NCI-H748 (cell line): ENCODE measurements around the gene SCAI.
A peak's percentile ranks its signal among the peaks of the same experiment; 100 is the strongest.

ENCODE experiments used
- DNase-seq: peaks from one replicate; lab custom pipeline; 2025; ENCODE audit not compliant: unreplicated experiment; lab: John Stamatoyannopoulos, UW

SCAI gene

GRCh38 chr9:124949387-124949786 lies 193.9 kb downstream of the SCAI start:
- DNase-seq = no peak

GRCh38 chr9:124947727-124948391 lies 195.5 kb downstream of the SCAI start:
- no peak for DNase-seq

- DNase-seq = no peak
These were observed 197.2 kb downstream of the SCAI start for GRCh38 chr9:124946167-124946566.

GRCh38 chr9:124941679-124942561 lies 201.4 kb downstream of the SCAI start:
- DNase-seq = peak; percentile 67

GRCh38 chr9:124940894-124941678 lies 202.2 kb downstream of the SCAI start, which contains the start of gene GOLGA1:
Gene GOLGA1, minus strand, starts transcription at chr9:124941083. Its CDS starts 2,372 bp downstream, at chr9:124938711.
- DNase-seq = peak; percentile 97

GRCh38 chr9:124940521-124940893 lies 202.8 kb downstream of the SCAI start:
- DNase-seq = peak; percentile 85

- DNase-seq = no peak
These were observed 203.4 kb downstream of the SCAI start for GRCh38 chr9:124939944-124940343.

GRCh38 chr9:124934290-124934689 lies 209.0 kb downstream of the SCAI start:
- no peak for DNase-seq

DNA sequence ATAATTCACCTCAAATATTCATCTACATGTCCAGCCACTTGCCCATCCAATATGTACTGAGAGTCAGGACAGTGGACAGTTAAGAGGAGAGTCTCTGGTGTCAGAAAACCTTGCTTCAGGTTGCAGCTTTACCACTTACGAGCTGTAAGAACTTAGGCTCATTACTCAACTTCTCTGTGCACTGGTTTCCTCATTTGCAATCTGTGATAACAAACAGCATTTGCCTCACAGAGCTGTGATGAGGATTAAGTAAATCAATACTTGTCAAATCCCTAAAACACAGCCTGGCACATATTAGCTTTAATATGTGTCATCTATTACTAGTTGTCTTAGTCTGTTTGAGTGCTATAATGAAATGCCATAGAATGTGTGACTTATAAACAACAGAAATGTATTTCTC lies 211.0 kb downstream of the SCAI start:
- no peak for DNase-seq

DNA sequence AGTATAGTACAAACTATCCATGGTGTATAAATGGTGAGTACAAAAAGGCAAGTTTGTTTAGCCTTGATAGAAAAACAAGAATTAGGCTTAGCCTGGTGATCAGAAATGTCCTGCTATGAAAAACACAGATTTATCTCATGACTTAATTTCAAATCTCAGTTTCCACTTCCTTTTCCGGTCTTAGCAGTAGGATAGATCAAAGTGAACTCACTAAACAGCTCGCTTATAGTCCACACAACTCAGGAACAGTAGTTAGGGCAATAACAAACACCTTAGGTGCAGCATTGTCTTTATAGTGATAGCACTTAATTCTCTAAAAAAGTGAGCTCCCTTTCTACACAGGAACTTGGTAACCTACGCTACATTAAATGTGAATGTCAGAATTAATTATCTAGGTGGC lies 213.9 kb downstream of the SCAI start:
- DNase-seq = no peak

GRCh38 chr9:124928116-124928515 lies 215.2 kb downstream of the SCAI start:
- no peak for DNase-seq

DNA sequence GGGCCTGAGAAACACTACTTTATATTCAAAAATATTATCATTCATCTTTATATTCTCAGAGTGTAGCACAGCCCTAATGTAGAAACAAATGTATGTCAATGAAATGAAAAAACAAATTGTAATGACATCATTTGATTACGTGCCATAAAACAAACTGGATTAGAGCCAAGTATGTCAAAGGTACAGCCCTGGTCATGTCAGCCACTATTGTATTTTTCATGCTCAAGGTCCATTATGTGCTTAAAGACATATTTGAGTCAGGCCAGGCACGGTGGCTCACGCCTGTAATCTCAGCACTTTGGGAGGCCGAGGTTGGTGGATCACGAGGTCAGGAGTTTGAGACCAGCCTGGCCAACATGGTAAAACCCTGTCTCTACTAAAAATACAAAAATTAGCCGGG lies 222.9 kb downstream of the SCAI start:
- DNase-seq = peak; percentile 18

DNA sequence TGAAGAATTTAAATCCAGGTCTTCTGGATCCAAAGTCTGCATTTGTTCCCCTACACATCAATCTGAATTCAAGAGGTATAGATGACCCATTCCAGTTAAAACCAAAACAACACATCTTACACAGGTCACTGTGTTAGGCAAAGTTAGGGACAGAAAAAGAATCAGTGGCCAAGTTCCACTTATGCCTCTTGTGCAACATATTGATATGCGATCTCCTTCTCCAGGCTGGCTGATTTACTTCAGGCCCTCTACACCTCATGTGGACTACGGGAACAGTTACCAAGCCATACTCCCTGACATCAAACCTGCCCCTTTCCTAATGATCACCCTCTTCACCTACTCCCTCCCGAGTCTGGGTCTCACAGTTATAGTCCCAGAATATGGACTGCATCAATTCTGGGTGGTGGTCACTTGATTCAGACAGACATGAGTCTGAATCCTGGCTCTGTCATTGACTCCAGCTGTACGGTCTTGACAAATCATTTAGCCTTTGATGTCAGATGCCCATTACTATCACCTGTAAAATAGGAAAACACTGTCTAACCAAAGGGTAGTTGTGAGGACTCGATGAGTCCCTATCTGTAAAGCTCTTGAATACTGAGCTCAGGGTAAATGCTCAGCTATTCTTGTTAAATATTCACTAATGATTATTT lies 228.4 kb downstream of the SCAI start:
- DNase-seq = no peak

GRCh38 chr9:124913378-124913777 lies 229.9 kb downstream of the SCAI start:
- no peak for DNase-seq

GRCh38 chr9:124911766-124912165 lies 231.6 kb downstream of the SCAI start:
- no peak for DNase-seq

DNA sequence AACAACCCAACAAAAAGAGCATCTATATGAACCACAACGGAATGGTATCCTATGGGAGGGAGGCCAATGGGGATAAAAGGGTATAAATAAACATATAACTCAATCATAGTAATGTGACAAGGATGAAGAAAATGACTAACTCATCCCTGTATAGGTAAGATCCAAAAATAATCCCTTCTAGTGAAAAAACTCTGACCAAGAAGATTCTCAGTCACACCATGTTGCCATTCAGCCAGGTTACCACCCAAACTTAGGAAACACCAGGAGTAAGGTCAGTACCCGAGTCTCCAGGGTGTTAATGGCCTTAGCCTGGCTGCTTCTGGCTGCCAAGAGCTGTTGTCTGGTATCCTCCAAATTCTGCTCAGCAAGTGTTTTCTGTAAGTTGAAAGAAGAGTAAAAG lies 235.2 kb downstream of the SCAI start:
- DNase-seq = no peak

DNA sequence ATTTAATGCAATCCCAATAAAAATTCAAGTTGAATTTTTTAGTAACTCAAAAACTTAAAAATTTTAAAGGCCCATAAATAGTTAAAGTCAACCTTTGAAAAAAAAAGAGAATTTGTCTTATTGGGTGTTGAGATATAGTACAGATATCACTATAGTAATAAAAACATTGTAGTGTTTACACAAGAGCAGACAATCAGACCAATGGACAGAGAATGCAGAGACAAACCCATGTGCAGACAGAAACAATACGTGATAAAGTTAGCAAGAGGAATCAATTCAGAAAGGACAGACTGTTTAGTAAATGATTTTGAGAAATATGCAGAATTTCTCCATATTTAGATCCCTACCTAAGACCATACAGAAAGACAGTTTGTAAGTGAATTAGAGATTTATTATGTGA lies 236.4 kb downstream of the SCAI start:
- no peak for DNase-seq

DNA sequence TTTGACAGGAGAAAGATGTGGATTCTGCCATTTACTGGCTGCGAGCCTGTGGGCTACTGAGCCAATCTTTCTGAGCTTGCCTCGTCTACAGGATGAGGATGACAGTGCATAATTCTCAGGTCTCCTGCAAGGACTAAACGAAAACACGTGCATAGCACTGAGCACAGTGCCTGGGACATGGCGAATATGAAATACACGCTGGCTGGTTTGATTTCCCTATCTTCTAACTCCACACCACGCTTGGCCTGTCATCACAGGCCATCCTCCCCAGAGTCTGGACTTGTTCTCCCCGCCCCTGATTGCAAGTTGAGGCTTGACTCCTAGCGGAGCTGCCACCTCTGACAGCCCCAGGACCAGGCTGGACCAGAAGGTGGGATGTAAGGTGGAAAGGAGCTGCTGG lies 243.5 kb downstream of the SCAI start:
- DNase-seq = no peak

- DNase-seq = no peak
These were observed 245.5 kb downstream of the SCAI start for GRCh38 chr9:124897570-124898460.

- peak; percentile 12 for DNase-seq
These were observed 248.6 kb downstream of the SCAI start for GRCh38 chr9:124894741-124895170.
